CD4-positive, alpha-beta T cell treated with Interleukin-1 beta for 1 hour (primary cell): ENCODE measurements around the gene SLC25A13.
"Not testable (repeated sequence)": the region's sequence is repeated elsewhere in the genome, so short reads cannot be mapped to it uniquely, and the experiment has no call there.

Source experiments
- DNase-seq, 2 donors: peaks; one replicate each; pipeline ENCODE4 v3.0.0-alpha.2; 2020 to 2022

The SLC25A13 gene, protein sequence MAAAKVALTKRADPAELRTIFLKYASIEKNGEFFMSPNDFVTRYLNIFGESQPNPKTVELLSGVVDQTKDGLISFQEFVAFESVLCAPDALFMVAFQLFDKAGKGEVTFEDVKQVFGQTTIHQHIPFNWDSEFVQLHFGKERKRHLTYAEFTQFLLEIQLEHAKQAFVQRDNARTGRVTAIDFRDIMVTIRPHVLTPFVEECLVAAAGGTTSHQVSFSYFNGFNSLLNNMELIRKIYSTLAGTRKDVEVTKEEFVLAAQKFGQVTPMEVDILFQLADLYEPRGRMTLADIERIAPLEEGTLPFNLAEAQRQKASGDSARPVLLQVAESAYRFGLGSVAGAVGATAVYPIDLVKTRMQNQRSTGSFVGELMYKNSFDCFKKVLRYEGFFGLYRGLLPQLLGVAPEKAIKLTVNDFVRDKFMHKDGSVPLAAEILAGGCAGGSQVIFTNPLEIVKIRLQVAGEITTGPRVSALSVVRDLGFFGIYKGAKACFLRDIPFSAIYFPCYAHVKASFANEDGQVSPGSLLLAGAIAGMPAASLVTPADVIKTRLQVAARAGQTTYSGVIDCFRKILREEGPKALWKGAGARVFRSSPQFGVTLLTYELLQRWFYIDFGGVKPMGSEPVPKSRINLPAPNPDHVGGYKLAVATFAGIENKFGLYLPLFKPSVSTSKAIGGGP

DNA sequence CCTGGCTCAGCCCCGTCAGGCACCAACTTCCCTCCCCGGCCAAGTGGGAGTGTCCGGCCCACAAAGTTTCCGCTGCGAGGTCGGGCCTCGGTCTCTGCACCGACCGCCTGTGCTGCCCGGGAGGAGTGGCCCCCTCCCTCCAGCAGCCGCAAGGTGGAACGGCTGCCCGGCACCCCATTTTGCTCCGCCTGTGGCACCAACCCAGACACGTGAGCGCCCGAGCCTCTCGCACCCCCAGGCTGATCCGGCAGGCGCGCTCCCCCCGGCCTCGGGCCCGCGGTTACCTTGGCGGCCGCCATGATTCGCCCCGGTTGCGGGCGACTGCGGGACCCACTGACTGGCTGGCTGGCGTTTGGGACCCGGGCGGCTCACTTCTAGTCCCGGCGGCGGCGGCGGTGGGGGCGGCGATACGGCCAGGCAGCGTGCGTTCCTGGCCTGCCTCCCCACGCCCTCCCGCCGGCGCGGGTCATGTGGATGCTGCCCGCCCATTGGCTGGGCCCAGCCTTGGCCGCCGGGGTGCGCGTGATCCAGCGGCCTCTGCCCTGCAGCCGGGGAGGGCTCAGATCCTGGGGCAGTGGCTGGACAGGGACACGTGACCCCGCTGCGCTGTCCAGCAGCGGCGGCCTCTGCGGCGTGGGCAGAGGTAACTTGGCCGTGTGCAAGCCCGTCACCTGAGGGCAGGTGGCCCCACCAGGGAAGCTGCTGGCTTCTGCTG lies at the start of gene SLC25A13:
SLC25A13 (minus strand) TSS at position 441 of the 715 bp plus-strand sequence; CDS start at position 299, 142 bp downstream.
- DNase-seq = peak; percentile 64 to 78

DNA sequence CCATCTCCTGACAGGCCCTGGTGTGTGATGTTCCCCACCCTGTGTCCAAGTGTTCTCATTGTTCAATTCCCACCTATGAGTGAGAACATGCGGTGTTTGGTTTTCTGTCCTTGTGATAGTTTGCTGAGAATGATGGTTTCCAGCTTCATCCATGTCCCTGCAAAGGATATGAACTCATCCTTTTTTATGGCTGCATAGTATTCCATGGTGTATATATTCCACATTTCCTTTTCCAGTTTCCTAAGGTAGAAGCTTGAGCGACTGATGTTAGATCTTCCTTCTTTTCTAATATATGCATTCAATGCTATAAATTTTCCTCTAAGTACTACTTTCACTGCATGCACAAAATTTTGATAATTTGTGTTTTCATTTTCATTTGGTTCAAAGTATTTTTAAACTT lies 44.0 kb upstream of the SLC25A13 start:
- not testable (repeated sequence) for DNase-seq

DNA sequence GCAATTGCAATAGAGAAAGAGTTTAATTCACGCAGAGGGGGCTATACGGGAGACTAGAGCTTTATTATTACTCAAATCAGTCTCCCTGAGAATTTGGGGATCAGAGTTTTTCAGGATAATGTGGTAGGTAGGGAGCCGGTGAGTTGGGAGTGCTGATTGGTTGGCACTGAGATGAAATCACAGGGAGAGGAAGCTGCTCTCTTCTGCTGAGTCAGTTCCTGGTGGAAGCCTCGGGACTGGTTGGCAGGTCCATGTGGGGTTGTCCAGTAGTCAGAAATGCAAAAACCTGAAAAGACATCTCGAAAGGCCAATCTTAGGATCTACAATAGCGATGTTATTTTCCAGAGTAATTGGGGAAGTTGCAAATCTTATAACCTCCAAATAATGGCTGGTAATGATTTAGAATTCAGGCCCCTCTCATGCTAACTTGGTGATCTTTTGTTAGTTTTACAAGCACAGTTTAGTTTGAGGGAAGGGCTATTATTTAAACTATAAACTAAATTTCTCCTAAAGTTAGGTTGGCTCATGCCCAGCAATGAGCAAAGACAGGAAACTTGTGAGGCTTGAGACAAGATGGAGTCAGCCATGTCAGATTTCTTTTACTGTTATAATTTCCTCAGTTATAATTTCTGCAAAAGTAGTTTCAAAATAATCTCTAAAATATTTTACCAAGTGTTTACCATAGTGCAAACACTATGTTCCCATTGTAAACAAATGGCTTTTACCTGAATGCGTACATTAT lies 39.4 kb upstream of the SLC25A13 start:
- DNase-seq = no peak

DNA sequence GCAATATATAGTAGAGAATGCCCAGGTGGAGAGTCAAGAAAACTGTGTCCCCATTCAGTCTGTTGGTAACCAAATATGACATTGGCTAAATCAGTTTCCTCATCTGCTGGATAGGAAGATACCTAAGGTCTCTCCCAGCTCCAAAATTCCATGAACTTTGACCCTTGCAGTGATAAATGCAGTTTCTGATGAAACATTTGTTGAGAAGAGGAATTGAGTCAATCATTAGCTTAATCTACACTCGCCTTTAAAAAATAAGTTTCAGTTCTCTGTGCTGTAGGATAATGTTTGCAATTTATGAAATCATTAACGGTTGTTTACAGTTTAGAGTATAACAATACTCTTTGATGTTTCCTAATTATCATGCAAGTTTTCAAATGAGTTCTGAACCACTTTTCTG lies 38.0 kb upstream of the SLC25A13 start:
- no peak for DNase-seq

DNA sequence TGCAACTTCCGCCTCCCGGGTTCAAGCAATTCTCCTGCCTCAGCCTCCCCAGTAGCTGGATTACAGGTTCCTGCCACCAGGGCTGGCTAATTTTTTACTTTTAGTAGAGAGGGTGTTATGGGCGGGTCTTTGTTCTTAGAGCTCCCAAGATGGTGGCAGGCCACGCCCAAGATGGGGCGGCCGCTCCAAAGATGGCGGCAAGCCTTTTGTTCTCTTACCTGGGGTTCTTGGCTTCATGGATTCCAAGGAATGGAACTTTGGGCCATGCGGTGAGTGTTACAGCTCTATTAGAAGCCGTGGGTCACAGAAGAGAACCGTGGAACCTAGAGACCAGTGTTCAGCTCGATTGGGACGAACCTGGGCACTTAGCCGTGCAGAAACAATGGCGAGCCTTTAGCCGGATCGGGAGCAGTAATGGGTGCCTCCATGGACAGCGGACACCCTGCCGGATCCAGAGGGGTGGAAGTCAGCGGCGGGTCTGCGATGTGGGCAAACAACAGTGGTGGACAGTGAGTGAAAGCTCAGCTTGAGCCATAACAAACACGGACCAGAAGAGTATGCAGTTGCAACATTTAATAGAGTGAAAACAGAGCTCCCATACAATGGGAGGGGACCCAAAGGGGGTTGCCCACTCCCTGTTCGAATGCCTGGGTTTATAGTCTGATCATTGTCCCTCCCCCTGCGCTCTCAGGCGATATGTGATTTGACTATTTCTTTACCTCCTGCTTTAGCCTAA lies 36.5 kb upstream of the SLC25A13 start:
- DNase-seq = not testable (repeated sequence)

DNA sequence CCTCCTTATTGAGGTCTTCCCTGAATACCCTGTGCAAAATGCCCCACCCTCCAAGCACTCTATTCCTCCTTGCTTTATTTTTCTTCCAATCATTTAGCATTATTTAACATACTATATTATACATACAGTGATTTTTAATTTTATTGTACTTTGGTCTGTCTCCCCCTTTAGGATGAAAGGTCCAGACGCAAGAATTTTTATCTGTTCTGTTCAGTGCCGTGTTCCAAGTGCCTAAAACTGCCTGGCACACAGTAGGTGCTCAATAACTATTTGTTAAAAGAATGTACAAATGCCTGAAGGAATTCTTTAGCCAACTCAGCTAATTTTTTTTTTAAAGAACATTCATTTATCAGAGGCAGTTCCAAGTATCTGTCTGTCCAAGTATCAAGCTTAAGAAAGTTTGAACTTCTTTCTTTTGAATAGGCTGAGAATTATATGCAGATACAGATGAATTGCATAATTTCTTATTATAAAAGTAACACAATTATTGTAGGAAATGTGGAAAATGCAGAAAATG lies 34.1 kb upstream of the SLC25A13 start:
- no peak for DNase-seq

DNA sequence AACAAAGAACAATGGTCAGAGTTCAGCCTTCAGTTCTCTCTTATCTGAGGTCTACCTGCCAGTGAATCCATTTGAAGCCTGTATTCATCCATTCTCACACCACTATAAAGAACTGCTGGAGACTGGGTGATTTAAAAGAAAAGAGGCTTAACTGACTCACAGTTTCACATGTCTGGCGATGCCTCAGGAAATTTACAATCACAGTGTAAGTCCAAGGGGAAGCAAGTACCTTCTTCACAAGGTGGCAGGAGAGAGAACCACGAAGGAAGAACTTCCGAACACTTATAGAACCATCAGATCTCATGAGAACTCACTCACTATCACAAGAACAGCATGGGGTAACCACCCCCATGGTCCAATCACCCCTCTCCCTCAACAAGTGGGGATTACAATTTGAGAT lies 33.0 kb upstream of the SLC25A13 start:
- DNase-seq = no peak

DNA sequence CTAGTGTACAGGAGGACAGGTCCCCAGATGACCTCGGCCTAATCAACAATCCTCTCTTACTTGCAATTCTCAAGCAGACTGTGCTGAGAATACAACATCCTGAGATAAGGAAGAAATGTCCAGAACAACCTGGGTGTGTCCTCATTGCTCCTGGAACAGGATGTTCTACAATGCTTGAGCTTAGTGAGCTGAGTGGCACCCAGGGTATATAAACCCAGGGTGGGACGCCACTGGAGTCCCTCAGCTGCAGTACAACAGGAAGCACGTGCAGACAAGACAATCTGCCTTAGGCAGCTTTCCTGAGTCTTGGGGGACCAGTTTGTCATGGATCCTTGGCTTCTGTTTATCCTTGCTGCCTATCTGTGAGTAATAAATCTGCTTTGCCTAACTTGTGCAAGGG lies 27.7 kb upstream of the SLC25A13 start:
- no peak for DNase-seq

DNA sequence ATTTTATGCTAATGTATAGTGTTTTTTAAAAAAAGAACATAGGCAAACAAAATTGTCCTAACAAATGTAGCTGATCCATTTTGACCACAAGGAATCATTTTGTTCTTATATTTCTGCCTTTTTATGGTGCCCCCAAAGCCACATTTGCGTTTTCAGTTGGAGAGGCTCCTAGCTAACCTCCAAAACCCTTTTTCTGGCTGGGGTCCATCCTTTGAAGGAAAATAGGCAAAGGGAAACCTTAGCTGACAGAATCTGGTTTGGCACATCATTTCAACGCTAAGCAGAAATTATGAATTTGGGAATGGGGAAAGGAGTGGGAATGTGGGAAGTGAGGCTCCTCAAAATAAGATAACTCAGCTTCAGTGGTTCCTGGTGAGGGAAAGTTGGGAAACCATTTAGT lies 25.6 kb upstream of the SLC25A13 start:
- DNase-seq = no peak

DNA sequence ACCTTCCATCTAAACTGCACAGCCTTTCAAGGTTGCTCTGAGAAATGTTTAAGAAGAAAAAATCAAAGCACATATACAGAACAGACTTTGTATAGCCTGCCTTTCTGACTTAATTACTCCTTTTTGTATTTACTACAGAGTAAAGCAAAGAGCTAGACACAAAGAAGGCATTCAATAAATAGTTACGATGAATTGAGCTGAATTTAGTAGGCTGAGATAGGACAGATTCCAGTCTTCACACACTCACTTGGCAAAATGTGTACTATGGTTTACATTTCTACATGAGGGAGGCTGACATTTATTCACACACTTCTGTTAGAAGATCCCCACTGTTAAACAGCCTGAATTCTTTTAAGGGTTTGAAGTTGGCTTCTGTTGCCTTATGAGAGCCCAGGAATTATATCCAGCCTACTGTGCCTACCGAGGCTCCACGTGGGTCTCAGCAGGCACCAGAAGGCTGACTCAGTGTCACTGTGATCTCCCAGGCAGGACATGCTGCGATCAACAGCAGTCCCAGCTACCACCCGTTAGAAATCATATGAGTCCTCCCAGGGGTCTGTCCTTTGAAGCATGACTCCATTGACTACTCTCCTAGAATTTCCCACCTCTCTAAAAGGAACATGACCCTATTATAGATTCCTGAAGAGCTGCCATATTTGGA lies 24.5 kb upstream of the SLC25A13 start:
- no peak for DNase-seq

DNA sequence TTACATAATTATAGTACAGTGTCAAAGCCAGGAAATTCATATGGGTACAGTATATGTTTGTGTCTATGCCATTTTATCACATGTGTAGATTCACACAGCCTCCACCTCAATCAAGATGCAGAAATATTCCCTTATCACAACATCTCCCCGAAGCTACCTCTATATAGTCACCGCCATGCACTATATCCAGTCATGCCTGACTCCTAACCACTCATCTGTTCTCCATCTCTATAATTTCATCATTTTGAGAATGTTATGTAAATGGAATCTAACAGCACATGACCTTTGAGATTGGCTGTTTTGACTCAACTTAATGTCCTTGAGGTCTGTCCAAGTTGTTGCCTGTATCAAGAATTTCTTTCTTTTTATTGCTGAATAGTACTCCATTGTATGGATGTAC lies 22.3 kb upstream of the SLC25A13 start:
- no peak for DNase-seq

DNA sequence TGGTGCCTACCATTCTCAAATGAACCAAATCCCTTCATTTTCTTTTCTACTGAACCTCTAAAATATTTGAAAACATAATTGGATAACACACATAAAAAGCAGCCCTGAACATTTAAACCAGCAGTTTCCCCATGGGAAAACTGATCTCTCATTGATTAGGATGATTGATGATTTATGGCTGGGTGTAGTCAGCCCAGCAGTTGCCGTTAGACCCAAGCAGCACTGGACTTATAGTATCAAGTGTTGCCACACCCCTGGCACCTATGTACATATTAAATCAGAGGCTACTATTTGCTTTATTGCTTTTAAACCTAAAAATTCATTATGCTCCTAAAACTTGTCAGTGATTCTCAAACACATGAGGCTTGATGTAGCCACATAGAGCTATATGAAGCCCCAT lies 20.2 kb upstream of the SLC25A13 start:
- DNase-seq = no peak

DNA sequence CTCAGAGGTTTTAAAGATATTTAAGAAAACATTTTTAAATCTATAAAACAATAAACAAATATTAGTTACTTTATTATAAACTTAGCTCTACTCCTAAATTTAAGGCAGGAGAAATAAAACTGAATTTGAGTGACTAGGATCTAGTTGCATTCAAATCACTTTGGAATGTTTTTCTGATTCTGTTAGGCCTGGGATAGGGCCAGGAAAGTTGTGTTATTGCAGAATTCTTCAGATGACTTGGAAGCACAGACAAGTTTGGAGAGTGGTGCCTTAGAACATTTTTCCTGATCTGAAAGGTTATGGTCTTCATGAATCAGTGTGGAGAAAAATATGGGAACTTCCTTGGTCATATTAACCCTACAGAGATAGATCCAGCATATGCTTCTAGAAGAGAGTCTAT lies 15.6 kb upstream of the SLC25A13 start:
- no peak for DNase-seq

DNA sequence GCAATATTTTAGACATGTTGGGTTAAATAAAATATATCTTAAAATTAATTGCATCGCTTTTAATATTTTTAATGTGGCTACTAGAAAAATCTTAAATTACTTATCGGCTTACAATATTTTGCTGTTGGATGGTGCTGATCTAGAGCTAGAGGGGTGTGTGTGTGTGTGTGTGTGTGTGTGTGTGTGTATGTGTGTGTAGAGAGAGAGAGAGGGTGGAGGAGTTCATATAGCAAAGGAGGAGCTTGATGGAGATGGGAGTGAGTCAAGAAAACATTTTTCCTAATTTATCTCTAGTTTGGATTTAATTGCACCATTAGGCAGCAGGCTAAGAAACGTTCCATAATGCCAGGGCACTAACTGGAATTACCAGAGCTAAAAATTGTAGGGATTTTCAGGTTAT lies 10.4 kb upstream of the SLC25A13 start:
- no peak for DNase-seq

DNA sequence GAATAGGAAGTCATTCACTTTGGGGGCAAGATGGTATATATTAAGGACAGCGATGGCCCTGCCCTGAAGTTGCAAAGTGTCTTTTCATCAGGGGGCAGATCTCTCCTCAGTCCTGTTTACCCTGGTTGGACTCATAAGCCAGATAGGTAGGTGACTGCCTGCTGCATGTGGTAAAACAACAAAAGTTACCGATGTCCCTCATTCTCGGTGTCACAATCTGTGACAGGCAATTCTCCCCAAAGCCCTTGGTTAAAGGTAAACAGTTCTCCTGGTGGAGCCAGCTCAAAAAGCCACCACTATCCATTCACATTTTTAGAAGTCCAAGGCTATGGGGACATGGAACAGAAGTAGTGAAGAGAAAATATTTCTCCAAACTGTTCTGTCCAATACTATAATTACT lies 9.9 kb upstream of the SLC25A13 start:
- no peak for DNase-seq

DNA sequence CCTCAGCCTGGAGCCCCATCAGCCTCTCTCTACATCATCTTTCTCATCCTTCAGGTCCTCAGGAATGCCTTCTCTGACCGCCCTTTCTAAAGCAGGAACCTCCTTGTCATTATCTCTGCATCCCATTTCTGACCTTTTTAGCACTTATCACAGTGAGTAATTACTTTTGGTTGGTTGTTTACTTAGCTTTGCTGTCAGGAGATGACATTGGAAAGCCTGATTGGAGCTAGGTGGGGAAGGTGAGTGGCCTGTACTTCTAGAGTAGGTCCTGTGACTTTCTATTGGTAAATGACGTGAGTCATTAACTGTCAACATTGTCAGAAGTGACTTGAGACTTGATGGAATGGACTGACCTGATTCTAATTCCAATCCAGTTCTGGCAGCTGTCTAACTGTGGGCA lies 9.3 kb upstream of the SLC25A13 start:
- DNase-seq = no peak

DNA sequence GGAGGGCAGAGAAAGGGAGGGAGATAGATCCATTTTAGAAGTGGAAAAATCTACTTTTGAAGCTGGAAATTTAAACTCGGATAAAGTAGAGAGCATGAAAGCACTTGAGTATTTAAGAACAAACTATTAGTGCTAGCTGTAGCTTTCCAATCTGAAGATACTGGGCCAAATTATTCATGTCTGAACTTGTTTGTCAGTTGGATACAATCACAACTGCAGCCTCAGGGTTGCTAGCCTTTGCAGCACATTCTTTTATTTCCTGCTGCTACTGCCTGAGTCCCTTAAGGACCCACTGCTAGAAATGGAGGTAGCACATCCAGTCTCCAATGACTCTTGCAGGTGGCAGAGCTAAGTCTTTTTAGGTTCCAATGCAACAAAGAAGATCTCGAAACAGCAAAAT lies 8.3 kb upstream of the SLC25A13 start:
- DNase-seq = no peak

DNA sequence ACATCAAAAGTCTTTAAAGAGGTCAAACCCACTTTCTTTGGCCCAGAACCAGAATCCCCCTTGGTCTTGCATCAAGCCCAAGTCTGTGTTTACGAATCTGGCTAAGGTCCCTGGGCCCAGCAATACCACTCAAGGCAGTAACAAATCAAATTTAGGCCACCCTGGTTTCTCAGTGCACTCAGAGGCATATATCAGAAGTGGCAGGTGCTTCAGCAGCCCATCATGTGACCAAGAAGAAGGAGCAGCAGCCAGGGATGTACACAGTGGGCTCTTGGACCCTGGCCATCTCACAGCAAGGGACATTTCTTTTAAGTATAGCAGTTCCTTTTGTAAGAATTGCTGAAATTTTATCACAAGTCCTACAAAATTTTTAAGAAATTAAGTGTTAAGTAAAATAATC lies 7.3 kb upstream of the SLC25A13 start:
- DNase-seq = no peak

DNA sequence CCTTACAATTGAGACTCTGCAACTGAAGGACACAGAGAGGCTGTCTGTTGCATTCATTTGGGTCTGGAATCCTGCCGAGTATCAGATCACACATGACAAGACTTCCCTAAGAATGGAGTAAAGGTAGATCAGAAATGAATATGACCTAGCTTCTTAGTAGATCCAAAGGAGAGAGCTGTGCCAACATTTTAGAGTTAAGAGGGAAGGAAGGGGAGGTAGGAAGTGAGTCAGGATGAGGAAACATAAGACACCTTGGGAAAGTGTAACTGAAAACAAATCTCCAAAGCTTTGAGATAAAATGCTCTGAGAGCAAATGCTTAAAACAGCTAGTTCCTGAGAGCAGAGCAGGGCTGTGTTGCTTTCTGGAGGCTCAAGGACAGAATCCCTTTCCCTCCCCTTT lies 6.1 kb upstream of the SLC25A13 start:
- no peak for DNase-seq

DNA sequence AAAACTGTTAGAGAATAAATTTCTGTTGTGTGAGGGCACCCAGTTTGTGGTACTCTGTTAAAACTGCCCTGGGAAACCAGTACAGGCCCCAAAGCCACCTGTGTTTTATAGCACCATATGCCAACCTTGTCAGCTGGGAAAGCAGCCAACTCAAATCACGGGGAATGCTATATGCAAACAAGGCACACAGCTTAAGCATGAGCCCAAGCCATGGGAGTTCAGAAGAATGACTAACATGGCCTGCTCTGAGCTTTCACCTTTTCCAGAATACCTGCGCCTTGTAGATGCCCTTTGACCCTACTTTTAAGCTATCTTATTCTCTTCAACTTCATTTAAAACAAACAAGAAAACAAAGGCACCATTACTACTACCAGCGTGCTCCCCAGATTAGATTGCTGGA lies 5.5 kb upstream of the SLC25A13 start:
- no peak for DNase-seq

DNA sequence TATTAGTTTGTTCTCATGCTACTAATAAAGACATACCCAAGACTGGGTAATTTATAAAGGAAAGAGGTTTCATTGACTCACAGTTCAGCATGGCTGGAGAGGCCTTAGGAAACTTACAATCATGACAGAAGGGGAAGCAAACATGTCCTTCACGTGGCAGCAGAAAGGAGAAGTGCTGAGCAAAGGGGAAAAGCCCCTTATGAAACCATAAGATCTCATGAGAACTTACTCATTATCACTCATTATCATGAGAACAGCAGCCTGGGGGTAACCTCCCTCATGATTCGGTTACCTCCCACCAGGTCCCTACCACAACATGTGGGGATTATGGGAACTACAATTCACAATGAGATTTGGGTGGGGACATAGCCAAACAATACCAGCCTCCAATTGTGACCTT lies 4.9 kb upstream of the SLC25A13 start:
- peak in 1 of 2 donors; percentile 61 for DNase-seq
